ENCODE measurements around the gene CES5A. TPM values are rescaled to one million over a fixed set of nuclear protein-coding genes. Genes with fewer than 3 reads are reported as not detected.

CES5A gene
- total RNA-seq, 1 experiment from 2014 or later = not detected

Other genes starting within 250 kb of the CES5A start
- gene SLC6A2, start 219.4 kb downstream of the CES5A start, total RNA-seq (2014; rRNA removed; shearing (Covaris generic)) = 6.4 and 7.4 TPM in 2 replicates
- gene CES1, start 42.3 kb downstream of the CES5A start, total RNA-seq (2014; rRNA removed; shearing (Covaris generic)) = not detected in 2 replicates